ENCODE results near the gene TSEN15. TPM values are rescaled to one million over a fixed set of nuclear protein-coding genes. Genes with fewer than 3 reads are reported as not detected.
"Not testable (repeated sequence)": the region's sequence is repeated elsewhere in the genome, so short reads cannot be mapped to it uniquely, and the experiment has no call there.

TSEN15 gene
- total RNA-seq, 1 donor from 2014 or later: 61.2 TPM

GRCh38 chr1:184082541-184083415 is 31.2 kb downstream of the TSEN15 start:
- ChIA-PET POLR2A (no interaction called here), CTCF (no interaction called here)
- ATAC-seq (ENCODE audit: low read depth) (no peak), DNase-seq (no peak)
- intact Hi-C loops (cut with micrococcal nuclease): no loop called here
- Mint-ChIP-seq H3K4me1 (no peaks in the 10 kb centered on the region), H3K27me3 (no peaks in the 10 kb centered on the region), H3K27ac (no peak overlapping the region), H3K36me3 (ENCODE audit: low read depth) (no peaks in the 10 kb centered on the region), H3K9me3 (no peaks in the 10 kb centered on the region), H3K4me3 (no peak overlapping the region)
- TF ChIP-seq CTCF (IDR thresholded peaks at IDR 0.05): no peak

GRCh38 chr1:184085667-184086066 is 34.1 kb downstream of the TSEN15 start:
- intact Hi-C loops (cut with micrococcal nuclease): no loop called here
- Mint-ChIP-seq H3K4me1 (no peaks in the 10 kb centered on the region), H3K4me3 (no peak overlapping the region), H3K27ac (no peak overlapping the region), H3K36me3 (ENCODE audit: low read depth) (no peaks in the 10 kb centered on the region), H3K27me3 (no peaks in the 10 kb centered on the region), H3K9me3 (no peaks in the 10 kb centered on the region)
- no peak for DNase-seq
- TF ChIP-seq CTCF (IDR thresholded peaks at IDR 0.05): no peak
- ChIA-PET POLR2A (no interaction called here), CTCF (no interaction called here)
- no peak for ATAC-seq (ENCODE audit: low read depth)

- no peak overlapping the region for H3K27ac Mint-ChIP-seq
- ATAC-seq (ENCODE audit: low read depth) (no peak), DNase-seq (no peak)
- intact Hi-C loops (cut with micrococcal nuclease): no loop called here
- H3K36me3 Mint-ChIP-seq (ENCODE audit: low read depth): no peaks in the 10 kb centered on the region
- H3K9me3 Mint-ChIP-seq: no peaks in the 10 kb centered on the region
- H3K4me1 Mint-ChIP-seq: no peaks in the 10 kb centered on the region
- H3K4me3 Mint-ChIP-seq: no peak overlapping the region
- no peak for TF ChIP-seq CTCF (IDR thresholded peaks at IDR 0.05)
- H3K27me3 Mint-ChIP-seq: no peaks in the 10 kb centered on the region
- CTCF ChIA-PET: no interaction called here
- POLR2A ChIA-PET: no interaction called here
Observed at GRCh38 chr1:184088037-184088436, 36.5 kb downstream of the TSEN15 start.

- CTCF ChIA-PET: no interaction called here
Observed at GRCh38 chr1:184093071-184093470, 41.5 kb downstream of the TSEN15 start.

GRCh38 chr1:184096005-184096404 is 44.5 kb downstream of the TSEN15 start:
- Mint-ChIP-seq H3K4me3 (no peak overlapping the region), H3K9me3 (no peaks in the 10 kb centered on the region), H3K4me1 (no peaks in the 10 kb centered on the region), H3K27me3 (no peaks in the 10 kb centered on the region), H3K27ac (no peak overlapping the region), H3K36me3 (ENCODE audit: low read depth) (peaks cover 7% of the 10 kb centered on the region)
- DNase-seq (no peak), ATAC-seq (ENCODE audit: low read depth) (no peak)
- POLR2A ChIA-PET: no interaction called here
- TF ChIP-seq CTCF (IDR thresholded peaks at IDR 0.05): no peak
- CTCF ChIA-PET: no interaction called here
- intact Hi-C loops (cut with micrococcal nuclease): no loop called here

More at GRCh38 chr1:184093071-184093470, 41.5 kb downstream of the TSEN15 start:
- Mint-ChIP-seq H3K4me3 (no peak overlapping the region), H3K36me3 (ENCODE audit: low read depth) (peaks cover 7% of the 10 kb centered on the region), H3K27ac (no peak overlapping the region), H3K9me3 (no peaks in the 10 kb centered on the region), H3K27me3 (no peaks in the 10 kb centered on the region), H3K4me1 (no peaks in the 10 kb centered on the region)
- intact Hi-C loops (cut with micrococcal nuclease): no loop called here
- DNase-seq: no peak
- ATAC-seq (ENCODE audit: low read depth): no peak
- TF ChIP-seq CTCF (IDR thresholded peaks at IDR 0.05): no peak
- POLR2A ChIA-PET: no interaction called here

GRCh38 chr1:184096580-184096979 is 45.0 kb downstream of the TSEN15 start:
- ATAC-seq (ENCODE audit: low read depth); H3K36me3 Mint-ChIP-seq (ENCODE audit: low read depth); DNase-seq; H3K4me3 Mint-ChIP-seq; H3K27me3 Mint-ChIP-seq; H3K27ac Mint-ChIP-seq; H3K9me3 Mint-ChIP-seq; POLR2A ChIA-PET; H3K4me1 Mint-ChIP-seq; CTCF ChIA-PET; intact Hi-C loops (cut with micrococcal nuclease): not testable (repeated sequence)
